GM12891 (cell line): ENCODE measurements around the gene URB2.

Experiments
- DNase-seq: peaks from one replicate; pipeline ENCODE4 v3.0.0; 2011; ENCODE audit warnings: low spot score; ENCODE audit not compliant: insufficient read length
- FAIRE-seq: peaks from 2 replicates; lab custom pipeline; 2011; peaks lifted over from hg19 to GRCh38; lab: Jason Lieb, UNC
- PAX5 ChIP-seq: IDR thresholded peaks from 2 replicates; pipeline ENCODE4 v1.6.1; 2011; ENCODE audit warnings: low read length, moderate library complexity, mild to moderate bottlenecking; ENCODE audit not compliant: insufficient read depth, severe bottlenecking
- POLR2A ChIP-seq: IDR thresholded peaks from 2 replicates; pipeline ENCODE4 v1.6.1; 2011; ENCODE audit warnings: low read depth, low read length, control low read depth
- POLR2AphosphoS5 ChIP-seq: IDR thresholded peaks from 2 replicates; pipeline ENCODE4 v1.6.1; 2011; ENCODE audit warnings: low read depth, low read length, control low read depth
- POU2F2 ChIP-seq: IDR thresholded peaks from 2 replicates; pipeline ENCODE4 v1.6.1; 2011; ENCODE audit warnings: low read depth, mild to moderate bottlenecking, control low read depth, low read length, moderate library complexity
- SPI1 ChIP-seq: IDR thresholded peaks from 2 replicates; pipeline ENCODE4 v1.6.1; 2011; ENCODE audit warnings: low read depth, low read length, control low read depth
- TAF1 ChIP-seq: IDR thresholded peaks from 2 replicates; pipeline ENCODE4 v1.6.1; 2011; ENCODE audit warnings: low read depth, low read length, control low read depth

URB2 gene

DNA sequence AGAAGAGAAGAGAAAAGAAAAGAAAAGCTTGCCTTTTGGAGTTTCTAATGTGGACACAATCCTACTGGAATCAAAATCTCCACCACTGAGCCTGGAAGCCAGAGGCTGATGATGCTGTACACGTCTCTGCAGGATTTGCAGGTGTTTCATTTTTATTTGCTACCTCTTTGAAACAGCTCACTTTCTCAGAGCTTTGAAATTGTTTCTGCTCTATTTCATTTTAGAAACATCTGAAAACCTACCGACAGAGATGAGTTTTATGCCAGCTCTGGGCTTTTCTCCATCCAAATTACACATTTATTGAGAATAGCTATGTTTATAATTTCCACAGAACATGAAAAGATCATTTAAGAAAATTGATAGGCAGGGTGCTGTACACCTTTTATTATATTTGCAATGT, 46.2 kb downstream of the URB2 start:
- no peak for FAIRE-seq
- TF ChIP-seq TAF1: no peak
- no peak for TF ChIP-seq POLR2AphosphoS5
- no peak for TF ChIP-seq SPI1
- no peak for TF ChIP-seq POU2F2
- no peak for TF ChIP-seq PAX5
- no peak for TF ChIP-seq POLR2A
- no peak for DNase-seq

- no peak for DNase-seq
- TF ChIP-seq POLR2AphosphoS5: no peak
- no peak for TF ChIP-seq POLR2A
- no peak for TF ChIP-seq SPI1
- no peak for TF ChIP-seq POU2F2
- TF ChIP-seq PAX5: no peak
- no peak for TF ChIP-seq TAF1
- no peak for FAIRE-seq
These were observed 48.0 kb downstream of the URB2 start for GRCh38 chr1:229674042-229674441.

DNA sequence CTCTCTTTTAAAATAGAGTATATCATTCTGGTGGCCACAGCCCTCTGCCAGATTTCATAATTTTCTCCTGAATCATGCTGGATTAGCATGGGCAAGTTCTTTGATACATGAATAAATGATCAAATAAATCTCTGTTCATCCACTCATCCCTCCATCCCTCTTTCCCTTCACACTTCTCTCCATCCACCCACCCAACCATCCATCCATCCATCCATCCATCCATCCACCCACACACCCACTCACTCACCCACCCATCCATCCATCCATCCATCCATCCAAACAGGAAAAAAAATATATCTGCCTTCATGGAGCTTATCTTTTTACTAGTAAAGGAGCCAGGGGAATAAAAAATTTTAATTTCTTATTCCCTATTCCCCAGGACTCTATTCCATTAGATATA, 49.3 kb downstream of the URB2 start:
- FAIRE-seq: no peak
- no peak for DNase-seq
- TF ChIP-seq POLR2AphosphoS5: no peak
- TF ChIP-seq PAX5: no peak
- TF ChIP-seq TAF1: no peak
- TF ChIP-seq POLR2A: no peak
- no peak for TF ChIP-seq POU2F2
- no peak for TF ChIP-seq SPI1

DNA sequence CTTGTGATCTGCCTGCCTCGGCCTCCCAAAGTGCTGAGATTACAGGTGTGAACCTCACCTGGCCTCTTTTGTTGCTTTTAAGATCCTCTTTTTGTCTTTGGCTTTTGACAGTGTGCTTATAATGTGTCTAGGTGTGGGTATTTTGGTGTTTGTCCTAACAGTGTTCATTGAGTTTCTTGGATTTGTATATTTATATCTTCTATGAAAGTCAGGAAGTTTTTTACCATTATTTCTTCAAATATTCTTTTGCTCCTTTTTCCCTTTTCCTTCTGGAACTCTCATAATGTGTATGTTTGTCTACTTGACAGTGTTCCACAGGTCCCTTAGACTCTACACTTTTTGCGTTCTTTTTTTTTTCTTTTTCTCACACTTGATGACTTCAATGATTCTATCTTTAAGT, 59.1 kb downstream of the URB2 start:
- DNase-seq: no peak
- TF ChIP-seq POLR2AphosphoS5: no peak
- TF ChIP-seq POU2F2: no peak
- no peak for TF ChIP-seq POLR2A
- TF ChIP-seq SPI1: no peak
- no peak for TF ChIP-seq PAX5
- no peak for TF ChIP-seq TAF1
- FAIRE-seq: no peak

DNA sequence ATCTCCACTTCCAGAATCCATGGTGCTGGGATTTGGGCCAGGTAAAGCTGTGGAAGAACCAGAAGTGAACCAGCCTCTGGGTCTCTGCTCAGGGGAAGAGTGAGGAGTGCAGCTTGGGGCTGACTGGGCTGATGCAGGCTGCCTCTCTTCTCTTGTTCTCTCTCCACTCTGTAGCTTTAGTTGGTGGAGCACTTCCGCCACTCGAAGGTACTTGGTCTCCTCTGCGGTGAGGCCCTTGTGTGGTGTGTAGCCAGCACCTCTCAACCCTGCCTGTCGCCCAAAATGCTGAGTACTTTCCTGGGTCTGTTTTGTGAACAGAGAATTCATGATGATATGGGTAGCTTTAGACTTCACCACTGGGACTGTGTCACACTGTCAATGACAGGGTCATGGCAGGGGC, 63.2 kb downstream of the URB2 start:
- no peak for FAIRE-seq
- DNase-seq: no peak
- TF ChIP-seq POU2F2: no peak
- TF ChIP-seq TAF1: no peak
- TF ChIP-seq PAX5: no peak
- no peak for TF ChIP-seq SPI1
- no peak for TF ChIP-seq POLR2AphosphoS5
- TF ChIP-seq POLR2A: no peak

- DNase-seq (no peak), FAIRE-seq (no peak)
- TF ChIP-seq POLR2A: no peak
- no peak for TF ChIP-seq TAF1
- no peak for TF ChIP-seq POLR2AphosphoS5
- TF ChIP-seq PAX5: no peak
- TF ChIP-seq SPI1: no peak
- no peak for TF ChIP-seq POU2F2
These were observed 63.9 kb downstream of the URB2 start for GRCh38 chr1:229689904-229690303.

GRCh38 chr1:229690662-229691061, 64.6 kb downstream of the URB2 start:
- DNase-seq (no peak), FAIRE-seq (no peak)
- TF ChIP-seq POLR2A (no peak), PAX5 (no peak), TAF1 (no peak), SPI1 (no peak), POLR2AphosphoS5 (no peak), POU2F2 (no peak)

DNA sequence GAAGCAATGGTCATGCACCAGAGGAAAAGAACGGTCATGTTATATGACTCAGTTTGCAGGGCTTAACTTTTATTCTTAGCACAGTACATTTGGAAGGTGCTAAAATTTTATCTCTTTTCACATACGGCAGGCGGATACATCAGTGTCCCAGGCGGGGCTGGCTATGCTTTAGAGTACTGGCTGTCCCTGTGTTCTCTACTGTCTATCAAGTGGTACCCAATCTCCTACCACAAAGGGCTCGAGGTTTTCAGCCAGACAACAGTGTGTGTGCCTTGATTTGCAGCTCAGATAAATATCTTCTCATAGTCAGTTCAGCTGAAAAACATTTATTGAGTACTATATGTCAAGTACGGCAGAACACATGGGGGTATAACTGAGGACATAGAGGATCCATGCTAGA, 65.3 kb downstream of the URB2 start:
- FAIRE-seq (no peak), DNase-seq (no peak)
- TF ChIP-seq POLR2AphosphoS5: no peak

- FAIRE-seq (peak; percentile 85), DNase-seq (no peak)
- TF ChIP-seq POLR2A: no peak
- no peak for TF ChIP-seq SPI1
- no peak for TF ChIP-seq TAF1
- no peak for TF ChIP-seq PAX5
- no peak for TF ChIP-seq POU2F2
- TF ChIP-seq POLR2AphosphoS5: no peak
These were observed 67.3 kb downstream of the URB2 start for GRCh38 chr1:229693129-229693900.

DNA sequence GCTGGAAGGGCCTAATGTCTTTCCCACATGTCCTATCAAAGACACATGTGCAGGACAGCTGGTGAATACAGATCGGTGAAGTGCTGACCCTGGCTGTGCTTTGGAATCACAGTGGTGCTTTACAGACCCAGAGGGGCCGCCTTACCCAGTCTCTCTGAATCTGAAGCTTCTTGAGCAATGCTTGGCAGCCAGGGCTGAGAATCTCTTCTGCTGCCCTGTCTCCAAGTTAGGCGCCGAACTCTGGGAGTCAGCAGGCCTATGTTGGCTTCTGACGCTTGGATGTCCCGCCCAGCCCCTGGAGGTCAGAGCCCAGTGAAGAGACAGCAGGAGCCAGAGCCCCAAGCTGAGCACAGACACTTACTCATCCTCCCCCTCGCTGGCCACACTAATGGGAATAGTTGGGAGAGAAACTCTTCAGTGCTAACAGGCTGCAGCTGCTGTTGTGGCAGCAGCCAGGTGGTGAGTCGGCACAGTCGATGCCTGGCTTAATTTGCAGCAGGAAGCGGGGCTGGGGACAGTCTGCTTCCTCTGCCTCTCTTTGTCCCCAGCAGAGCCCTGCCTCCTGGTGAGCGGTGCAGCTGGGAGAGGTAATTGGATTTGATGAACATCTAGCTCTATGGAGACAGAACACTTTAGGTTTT, 68.1 kb downstream of the URB2 start:
- TF ChIP-seq TAF1 (no peak), POLR2AphosphoS5 (no peak)
- no peak for DNase-seq
- no peak for FAIRE-seq
